ENCODE measurements around the gene DGKE. TPM values are rescaled to one million over a fixed set of nuclear protein-coding genes. Genes with fewer than 3 reads are reported as not detected.

DGKE gene
- total and polyA plus RNA-seq, 2 of the 8 experiments (the other 6 are each of a cell fraction or from before 2014, with no cell fraction given): 1.7 to 7.4 TPM

GRCh38 chr17:56880133-56880532, 46.2 kb downstream of the DGKE start (continued):
- TF ChIP-seq, protein P1, sequence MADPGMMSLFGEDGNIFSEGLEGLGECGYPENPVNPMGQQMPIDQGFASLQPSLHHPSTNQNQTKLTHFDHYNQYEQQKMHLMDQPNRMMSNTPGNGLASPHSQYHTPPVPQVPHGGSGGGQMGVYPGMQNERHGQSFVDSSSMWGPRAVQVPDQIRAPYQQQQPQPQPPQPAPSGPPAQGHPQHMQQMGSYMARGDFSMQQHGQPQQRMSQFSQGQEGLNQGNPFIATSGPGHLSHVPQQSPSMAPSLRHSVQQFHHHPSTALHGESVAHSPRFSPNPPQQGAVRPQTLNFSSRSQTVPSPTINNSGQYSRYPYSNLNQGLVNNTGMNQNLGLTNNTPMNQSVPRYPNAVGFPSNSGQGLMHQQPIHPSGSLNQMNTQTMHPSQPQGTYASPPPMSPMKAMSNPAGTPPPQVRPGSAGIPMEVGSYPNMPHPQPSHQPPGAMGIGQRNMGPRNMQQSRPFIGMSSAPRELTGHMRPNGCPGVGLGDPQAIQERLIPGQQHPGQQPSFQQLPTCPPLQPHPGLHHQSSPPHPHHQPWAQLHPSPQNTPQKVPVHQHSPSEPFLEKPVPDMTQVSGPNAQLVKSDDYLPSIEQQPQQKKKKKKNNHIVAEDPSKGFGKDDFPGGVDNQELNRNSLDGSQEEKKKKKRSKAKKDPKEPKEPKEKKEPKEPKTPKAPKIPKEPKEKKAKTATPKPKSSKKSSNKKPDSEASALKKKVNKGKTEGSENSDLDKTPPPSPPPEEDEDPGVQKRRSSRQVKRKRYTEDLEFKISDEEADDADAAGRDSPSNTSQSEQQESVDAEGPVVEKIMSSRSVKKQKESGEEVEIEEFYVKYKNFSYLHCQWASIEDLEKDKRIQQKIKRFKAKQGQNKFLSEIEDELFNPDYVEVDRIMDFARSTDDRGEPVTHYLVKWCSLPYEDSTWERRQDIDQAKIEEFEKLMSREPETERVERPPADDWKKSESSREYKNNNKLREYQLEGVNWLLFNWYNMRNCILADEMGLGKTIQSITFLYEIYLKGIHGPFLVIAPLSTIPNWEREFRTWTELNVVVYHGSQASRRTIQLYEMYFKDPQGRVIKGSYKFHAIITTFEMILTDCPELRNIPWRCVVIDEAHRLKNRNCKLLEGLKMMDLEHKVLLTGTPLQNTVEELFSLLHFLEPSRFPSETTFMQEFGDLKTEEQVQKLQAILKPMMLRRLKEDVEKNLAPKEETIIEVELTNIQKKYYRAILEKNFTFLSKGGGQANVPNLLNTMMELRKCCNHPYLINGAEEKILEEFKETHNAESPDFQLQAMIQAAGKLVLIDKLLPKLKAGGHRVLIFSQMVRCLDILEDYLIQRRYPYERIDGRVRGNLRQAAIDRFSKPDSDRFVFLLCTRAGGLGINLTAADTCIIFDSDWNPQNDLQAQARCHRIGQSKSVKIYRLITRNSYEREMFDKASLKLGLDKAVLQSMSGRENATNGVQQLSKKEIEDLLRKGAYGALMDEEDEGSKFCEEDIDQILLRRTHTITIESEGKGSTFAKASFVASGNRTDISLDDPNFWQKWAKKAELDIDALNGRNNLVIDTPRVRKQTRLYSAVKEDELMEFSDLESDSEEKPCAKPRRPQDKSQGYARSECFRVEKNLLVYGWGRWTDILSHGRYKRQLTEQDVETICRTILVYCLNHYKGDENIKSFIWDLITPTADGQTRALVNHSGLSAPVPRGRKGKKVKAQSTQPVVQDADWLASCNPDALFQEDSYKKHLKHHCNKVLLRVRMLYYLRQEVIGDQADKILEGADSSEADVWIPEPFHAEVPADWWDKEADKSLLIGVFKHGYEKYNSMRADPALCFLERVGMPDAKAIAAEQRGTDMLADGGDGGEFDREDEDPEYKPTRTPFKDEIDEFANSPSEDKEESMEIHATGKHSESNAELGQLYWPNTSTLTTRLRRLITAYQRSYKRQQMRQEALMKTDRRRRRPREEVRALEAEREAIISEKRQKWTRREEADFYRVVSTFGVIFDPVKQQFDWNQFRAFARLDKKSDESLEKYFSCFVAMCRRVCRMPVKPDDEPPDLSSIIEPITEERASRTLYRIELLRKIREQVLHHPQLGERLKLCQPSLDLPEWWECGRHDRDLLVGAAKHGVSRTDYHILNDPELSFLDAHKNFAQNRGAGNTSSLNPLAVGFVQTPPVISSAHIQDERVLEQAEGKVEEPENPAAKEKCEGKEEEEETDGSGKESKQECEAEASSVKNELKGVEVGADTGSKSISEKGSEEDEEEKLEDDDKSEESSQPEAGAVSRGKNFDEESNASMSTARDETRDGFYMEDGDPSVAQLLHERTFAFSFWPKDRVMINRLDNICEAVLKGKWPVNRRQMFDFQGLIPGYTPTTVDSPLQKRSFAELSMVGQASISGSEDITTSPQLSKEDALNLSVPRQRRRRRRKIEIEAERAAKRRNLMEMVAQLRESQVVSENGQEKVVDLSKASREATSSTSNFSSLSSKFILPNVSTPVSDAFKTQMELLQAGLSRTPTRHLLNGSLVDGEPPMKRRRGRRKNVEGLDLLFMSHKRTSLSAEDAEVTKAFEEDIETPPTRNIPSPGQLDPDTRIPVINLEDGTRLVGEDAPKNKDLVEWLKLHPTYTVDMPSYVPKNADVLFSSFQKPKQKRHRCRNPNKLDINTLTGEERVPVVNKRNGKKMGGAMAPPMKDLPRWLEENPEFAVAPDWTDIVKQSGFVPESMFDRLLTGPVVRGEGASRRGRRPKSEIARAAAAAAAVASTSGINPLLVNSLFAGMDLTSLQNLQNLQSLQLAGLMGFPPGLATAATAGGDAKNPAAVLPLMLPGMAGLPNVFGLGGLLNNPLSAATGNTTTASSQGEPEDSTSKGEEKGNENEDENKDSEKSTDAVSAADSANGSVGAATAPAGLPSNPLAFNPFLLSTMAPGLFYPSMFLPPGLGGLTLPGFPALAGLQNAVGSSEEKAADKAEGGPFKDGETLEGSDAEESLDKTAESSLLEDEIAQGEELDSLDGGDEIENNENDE (IDR thresholded peaks at IDR 0.05; ENCODE audit: insufficient replicate concordance, low read length): no peak
- TF ChIP-seq EP300 (IDR thresholded peaks at IDR 0.05; ENCODE audit: borderline replicate concordance in 1 of 2, low read depth in 2 of 2, low read length in 2 of 2) (no peak), GABPA (IDR thresholded peaks at IDR 0.05; ENCODE audit: borderline replicate concordance, insufficient read depth, low read length) (no peak), HDAC2 (IDR thresholded peaks at IDR 0.05; ENCODE audit: borderline replicate concordance in 1 of 2, low read depth in 2 of 2, low read length in 2 of 2) (no peak), TCF12 (IDR thresholded peaks at IDR 0.05; ENCODE audit: low read depth, low read length) (no peak), CHD1 (IDR thresholded peaks at IDR 0.05; ENCODE audit: low read depth, low read length) (no peak), POU5F1 (IDR thresholded peaks at IDR 0.05; ENCODE audit: low read depth, low read length) (no peak), YY1 (IDR thresholded peaks at IDR 0.05; ENCODE audit: low read depth, low read length) (no peak), EZH2 (IDR thresholded peaks at IDR 0.05; ENCODE audit: low read depth, low read length, severe bottlenecking) (no peak), BRCA1 (IDR thresholded peaks at IDR 0.05; ENCODE audit: low read depth, low read length) (no peak), FOSL1 (IDR thresholded peaks at IDR 0.05; ENCODE audit: insufficient read depth, low read depth, low read length) (no peak)
